ENCODE results near the gene CREBBP.

The CREBBP gene

DNA sequence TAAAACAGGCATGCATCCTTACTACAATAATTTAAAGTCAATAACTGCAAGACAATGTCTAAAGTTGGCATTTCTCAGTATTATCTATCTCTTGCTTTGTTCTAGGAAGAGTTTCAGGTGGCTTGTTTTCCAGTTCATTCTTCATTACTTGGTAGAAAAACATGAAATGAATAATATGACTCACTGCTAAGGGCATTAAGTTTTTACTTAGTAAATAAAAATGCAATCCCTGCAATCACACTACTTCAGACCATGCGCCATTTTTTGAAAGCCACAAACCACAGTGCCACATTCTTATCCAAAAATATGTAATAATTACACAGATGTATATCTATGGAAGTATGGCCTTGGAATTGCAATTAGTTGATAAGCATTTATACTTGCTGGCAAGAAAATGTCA, 55.4 kb downstream of the CREBBP start:
- DNase-seq (ENCODE audit: low read depth in 2 of 2) = no peak

DNA sequence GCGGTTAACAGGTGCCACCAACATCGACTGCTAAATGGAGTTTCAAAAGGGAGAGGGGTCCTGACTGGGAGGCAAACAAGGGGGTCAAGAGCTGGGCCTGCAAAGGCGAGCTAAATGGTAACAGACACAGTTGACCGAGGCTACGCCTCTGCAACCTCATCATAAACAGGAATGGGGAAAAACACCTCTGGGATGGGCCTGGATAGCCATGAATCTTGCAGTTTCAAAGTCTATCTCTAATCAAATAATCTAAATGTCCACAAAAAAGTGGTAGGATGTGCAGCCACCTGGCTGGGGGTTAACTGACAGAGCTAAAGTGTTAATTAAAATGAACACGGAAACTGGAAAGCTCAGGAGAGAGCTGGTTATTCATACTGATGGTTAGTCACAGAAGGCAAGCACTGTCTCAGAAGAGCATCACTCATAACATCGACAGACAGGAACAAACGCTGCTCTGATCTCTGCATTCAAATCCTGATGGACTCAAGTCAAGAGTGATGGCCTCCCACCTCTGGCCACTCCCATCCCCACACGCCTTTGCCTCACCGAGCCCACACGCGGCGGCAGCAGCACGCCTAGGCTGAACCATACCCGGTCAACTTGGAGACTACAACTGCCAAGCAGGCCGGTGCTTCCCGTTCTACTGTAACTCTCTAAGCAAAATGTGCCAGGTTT, 56.3 kb downstream of the CREBBP start:
- no peak for DNase-seq (ENCODE audit: low read depth in 2 of 2)

DNA sequence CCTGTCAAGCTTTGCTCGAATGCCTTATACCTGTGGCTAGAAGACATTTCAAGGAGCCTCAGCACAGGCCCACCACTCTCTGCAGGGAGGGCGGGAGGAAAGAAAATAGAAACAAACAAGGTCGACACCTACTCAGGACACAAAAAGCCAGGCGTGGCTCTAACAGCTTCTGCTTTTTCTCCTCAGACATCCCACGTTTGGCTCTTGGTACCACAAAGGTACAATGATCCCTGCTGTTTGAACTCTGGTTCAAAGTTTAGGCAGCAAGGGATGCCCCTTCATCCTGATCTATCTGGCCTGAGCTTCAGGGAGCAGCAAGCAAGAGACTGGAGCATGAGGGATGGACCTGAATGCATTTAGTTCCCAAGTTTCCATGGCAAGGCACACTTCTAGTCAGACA, 57.1 kb downstream of the CREBBP start:
- no peak for DNase-seq (ENCODE audit: low read depth in 2 of 2)

DNA sequence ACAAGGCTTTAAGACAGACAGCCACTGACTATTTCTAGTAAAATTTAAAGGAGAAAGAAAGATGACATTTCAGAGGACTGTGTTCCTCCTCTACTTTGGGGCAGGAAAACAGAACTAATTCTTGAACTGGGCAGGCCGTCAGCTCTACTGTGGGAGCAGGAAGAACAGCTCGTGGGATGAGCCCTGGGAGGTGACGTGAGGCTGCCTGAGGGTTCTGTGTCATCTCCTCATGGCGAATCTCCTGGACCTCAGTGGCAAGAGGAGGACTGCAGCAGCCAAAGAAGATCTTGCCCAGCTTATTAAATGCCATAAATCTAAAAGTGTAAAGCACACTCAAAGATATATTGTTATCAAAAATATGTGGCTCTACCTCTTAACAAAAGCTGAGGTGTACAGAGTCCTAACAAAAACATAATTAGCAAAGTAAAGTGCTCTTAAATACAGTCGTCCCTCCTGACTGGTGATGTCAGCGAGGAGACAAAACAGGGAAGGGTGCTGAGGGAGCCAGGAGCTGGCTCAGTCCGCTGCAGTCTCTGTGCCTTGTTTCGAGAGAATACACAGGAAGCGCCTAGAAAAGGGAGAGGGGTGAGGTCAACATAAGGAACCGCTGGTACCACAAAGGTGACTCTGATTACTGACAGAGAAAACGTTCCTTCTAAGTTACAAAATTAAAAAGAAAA, 58.0 kb downstream of the CREBBP start:
- no peak for DNase-seq (ENCODE audit: low read depth in 2 of 2)

DNA sequence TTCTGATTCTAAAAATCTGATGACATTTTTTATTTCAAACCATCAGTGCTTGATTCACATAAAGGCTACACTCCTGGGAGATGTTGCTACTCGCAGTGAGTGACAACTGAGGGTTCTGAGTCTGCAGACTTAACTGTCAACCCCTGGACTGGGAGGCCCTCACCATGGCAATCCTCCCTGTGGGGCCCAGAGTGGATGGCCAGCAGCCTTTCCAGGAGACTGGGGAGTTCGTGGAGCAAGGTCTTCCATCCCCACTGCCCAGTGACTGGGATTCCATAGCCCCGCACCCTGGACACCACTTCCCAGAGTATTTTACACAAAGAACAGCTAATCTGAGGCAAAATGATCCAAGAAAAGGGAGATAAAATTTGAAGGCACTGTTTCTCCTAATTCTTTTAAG, 59.3 kb downstream of the CREBBP start:
- no peak for DNase-seq (ENCODE audit: low read depth in 2 of 2)

DNA sequence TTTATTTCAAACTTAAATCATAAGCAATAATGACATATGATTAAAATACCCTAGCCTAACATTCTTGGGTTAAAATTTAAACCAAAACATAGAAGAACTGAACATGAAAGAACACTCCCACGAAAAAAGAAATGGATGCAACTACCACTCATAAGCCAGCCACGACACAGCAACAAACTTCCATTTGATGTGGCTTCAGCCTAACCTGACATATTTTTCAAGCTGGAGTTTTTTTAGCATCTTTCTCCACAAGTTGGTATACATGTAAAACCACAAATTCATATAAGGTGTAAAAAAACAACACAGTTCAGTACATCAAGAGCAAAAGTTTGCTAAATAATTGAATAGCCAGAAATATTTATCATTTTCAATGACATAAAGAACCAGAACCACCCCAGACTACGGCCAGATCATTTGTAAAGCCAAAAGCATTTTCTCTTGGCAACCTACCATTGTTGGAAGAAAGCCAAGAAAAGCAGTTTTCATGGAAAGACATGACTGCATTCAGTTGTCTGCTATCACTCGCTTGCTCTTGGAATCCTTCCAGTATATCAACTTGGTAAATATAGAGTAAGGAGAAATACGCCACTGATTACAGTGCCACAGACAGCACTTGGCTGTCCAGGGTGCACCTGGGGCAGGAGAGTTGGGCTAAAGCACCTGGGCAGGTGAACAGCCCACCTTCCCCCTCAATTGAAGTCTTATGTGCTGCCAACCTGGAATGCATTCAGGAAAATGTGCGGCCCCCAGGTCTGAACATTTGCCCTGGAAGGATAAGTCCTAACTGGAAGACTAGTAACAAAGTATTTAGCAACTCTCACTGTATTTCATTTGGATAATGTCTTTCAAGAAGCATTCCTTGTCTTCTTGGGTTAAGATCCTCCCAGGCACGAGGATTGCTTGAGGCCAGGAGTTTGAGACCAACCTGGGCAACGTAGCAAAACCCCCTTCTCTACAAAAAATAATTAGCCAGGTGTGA, 60.5 kb downstream of the CREBBP start:
- DNase-seq (ENCODE audit: low read depth in 2 of 2) = no peak

DNA sequence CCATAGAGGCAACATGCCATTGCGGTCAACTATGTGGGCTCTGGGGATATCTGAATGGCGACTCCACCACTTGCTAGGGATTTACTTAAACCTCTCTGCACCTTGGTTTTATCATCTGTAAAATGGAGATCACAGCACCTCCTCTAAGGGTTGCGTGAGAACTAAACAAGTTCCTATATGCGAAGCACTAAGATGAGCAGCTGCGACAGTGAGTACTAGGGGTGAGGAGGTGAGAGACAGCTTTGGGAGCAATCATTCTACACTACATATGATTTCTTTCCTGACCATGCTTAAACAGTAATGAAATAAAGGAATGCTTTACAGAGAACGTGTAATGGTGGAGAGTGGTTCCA, 61.4 kb downstream of the CREBBP start:
- no peak for DNase-seq (ENCODE audit: low read depth in 2 of 2)

DNA sequence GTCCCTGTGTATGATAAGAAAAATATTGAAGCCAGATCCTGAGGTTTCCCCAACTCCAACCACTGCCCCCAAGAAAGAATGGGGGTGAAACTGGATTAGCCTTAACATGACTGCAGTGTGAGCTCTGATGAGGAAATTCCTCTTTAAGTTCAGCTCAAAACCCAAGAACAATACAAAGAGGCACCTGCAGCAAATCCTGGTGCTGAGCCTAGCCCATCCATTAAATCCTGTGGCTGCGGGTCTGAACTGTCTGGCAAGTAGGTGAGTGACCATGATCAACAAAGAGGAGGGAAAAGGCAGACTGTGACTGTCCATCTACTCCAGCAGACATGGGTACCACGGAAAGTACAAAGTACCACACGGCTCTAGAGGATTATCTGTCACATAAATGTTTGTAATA, 64.2 kb downstream of the CREBBP start:
- no peak for DNase-seq (ENCODE audit: low read depth in 2 of 2)

DNA sequence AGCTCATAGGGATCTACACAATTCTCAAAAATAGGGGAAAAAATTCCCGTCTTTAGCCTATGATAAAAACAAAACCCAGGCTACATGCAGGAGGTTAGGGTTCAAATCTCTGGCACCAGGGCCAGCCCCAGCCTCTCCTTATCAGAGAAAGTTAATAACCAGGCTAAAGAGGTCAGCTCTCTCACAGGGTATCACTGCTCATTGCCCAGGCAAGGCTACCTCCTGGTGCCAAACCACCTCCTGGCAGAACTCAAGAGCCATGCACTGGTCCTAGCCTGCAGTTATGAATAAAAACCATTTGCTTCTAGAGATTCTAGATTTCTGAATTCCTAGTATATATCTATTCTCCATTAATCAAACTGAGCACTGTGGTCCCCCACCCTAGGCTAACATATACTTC, 65.8 kb downstream of the CREBBP start:
- no peak for DNase-seq (ENCODE audit: low read depth in 2 of 2)

DNA sequence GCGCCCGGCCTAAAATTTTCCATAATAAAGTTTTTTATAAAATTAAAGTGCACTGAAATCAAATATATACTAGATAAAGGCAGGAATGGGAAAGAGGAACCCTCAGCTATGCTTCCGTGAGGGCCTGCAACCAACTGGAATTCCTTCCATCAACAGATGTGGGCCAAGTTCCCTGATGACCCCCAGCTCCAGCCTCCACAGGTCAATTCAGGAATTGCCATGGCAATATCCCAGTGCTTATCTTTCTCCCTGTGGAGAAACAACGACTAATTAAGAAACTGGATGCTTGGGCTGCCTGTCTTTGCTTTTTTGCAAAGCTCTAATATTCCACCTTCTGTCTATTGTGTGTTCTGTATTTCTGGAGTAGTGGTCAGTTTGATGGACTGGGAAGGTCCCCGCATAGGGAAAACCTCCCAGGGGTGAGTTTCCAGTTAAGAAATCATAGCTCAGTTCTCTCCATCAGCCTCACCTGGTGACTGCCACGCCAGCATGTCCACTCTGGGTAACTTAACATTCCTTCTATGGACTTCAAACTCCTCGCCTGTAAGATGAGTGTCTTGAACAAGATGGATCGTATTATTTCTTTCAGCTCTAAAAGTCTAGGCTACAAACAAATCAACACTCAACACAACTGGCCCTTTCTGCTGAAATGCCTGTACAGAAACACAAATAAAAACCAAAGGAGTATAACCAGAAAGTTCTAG, 67.9 kb downstream of the CREBBP start:
- no peak for DNase-seq (ENCODE audit: low read depth in 2 of 2)

DNA sequence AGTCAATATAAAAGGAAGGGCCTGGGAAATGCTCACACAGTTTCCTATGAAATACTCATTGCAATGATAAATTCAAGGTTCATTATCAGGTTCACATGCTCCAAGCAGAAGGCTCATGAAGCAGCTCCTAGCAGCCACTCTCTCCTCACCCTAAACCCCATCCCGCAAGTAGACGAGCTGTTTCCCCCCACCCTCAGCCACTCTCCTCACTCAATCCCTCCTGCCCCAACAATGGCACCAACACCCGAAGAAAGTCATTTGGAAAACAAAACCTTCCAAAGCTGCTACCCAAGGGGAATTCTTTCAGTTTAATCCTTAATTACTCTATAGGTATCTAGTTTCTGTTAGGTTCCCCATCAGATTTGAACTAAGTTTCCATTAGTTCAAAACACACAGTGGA, 69.7 kb downstream of the CREBBP start:
- no peak for DNase-seq (ENCODE audit: low read depth in 2 of 2)

DNA sequence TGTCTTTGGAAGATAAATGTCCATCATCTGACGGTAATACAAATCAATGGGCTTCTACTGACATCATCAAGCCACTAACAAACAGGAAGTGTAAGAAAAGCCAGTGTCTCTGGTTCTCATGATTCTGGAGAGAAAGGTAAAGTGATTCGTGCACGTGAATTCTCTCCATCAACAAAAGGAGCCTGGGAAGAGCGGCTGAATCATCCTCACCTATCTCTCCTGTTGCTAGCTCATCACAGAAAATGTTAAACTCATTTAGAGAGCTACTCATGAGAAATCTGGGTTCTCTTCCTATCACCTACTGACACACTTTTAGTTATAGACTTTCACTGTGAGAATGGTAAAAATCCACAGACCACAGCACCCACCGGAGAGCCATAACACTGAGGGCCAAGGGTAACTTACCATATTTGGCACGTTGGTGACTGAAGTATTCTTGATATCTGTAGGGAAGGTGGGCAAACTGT, 70.3 kb downstream of the CREBBP start:
- DNase-seq (ENCODE audit: low read depth in 2 of 2) = no peak

DNA sequence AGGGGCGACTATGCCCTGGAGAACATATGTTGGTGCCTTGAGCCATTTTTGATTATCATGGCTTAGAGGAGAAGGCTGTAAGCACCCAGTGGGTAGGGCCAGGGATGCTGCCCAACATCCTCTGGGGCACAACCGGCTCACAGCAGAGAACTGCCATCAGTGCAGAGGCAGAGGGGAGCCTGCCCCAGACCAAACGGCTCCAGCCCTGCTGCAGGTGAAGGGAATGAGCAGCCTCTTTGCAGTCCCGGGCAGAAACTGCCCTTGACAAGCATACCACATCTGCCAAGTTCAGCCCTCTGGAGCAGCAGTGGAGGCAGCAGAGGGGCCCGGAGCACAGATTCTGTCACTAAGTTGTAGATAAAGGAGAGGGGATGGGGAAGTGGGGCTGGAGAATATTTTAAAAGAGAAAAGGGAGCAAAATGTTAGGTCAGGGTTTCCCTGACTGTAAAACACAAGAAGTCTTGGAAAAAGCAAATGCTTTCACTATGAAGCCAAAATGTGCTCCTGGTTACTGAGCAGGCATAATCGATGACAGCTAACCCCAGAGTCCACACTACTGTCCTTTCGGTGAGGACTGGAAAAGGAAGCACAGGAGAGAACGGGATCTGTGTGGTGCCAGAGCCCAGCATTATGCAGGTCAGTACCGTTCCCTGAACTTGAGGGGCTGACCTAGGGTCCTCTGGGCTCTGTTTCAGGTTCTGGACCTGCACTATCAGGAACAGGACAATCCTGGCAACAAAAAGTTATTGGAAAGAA, 72.0 kb downstream of the CREBBP start:
- no peak for DNase-seq (ENCODE audit: low read depth in 2 of 2)

DNA sequence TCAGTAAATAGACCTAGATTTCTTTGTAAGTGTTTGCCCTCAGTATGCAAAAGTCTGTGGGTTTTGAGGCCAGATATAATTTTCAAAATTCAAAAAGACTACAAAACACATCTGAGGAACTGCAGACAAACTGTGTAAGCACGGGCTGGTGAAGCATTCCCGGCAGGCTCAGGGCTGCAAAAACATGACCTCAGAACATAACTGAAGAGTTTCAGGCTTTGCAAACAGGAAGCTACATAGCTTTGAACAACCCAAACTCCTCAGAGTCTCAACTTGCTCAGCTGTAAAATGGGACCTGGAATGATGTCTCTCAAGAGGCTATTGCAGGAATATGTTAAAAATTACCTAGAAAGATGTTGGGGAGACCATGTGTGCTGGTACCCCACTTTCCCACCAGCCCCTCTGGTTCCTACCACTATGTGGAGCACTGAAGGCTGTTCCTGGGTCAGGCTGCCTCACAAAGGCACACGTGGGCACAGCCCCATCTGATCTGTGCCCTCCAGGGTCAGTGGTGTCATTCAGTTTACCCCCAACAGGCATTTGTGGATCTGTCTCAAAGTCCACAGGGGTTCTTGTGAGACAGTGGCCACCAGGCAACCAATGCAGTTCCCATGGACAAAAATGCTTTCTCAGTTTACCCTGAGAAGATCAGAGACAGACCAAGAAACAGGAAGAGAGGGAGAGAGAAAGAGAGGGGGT, 72.9 kb downstream of the CREBBP start:
- no peak for DNase-seq (ENCODE audit: low read depth in 2 of 2)

DNA sequence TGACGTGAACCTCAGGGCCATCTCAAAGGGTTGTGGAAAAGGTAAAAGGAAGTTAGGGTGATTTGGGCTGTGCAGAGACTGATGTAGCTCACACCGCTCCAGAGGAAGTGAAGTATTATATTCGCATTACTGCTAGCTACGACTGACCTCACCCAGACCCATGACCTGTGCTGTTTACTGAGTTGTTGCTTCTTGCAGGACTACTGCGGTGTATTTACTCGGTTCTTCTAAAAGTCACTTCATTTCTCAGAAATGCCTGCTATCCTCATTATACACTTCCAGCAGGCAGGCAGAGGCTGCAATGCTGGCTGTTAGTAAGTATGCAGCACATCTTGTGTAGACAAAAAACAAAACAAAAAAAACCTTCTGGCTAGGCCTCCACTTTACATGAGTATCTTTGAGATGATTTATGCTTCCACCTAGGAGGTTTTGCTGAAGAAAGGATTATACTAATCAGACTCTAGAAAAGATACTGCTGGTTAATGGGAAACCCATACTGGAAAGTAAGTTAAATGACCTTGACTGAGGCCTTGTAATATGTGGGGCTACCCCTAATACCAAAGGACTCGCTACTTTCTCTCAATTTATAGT, 76.0 kb downstream of the CREBBP start:
- no peak for DNase-seq (ENCODE audit: low read depth in 2 of 2)

DNA sequence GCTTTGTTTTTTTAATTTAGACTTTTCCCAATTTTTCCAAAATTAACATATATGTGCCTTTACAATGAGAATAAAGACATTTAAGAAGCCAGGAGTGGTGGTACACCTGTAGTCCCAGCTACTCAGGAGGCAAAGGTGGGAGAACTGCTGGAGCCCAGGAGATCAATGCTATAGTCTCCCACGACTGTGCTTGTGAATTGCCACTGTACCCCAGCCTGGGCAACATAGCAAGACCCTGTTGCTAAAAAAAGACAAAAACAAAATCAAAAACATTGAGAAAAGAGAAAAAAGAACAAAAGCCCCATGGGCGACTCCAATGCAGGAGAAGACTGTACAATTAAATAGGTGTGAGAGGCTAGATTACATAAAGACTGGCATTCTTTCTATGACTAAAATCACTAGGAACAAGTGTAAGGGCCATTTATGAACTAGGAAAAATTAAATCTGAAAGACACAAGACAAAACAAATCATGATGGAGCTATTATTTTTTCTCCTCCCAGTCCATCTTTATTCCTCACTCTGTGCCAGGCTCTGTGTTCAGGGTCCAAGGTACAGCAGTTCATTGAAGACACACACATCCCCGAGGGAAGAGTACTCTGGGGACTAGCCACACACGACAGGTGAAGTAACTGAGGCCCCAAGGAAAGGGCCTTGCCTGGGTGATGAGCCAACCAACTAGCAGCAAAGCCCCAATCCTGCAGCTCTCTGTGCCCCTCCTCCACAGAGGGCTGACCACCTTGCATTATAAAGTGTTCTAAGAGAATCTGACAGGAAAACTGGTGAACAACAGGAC, 79.8 kb downstream of the CREBBP start:
- DNase-seq (ENCODE audit: low read depth in 2 of 2) = no peak

DNA sequence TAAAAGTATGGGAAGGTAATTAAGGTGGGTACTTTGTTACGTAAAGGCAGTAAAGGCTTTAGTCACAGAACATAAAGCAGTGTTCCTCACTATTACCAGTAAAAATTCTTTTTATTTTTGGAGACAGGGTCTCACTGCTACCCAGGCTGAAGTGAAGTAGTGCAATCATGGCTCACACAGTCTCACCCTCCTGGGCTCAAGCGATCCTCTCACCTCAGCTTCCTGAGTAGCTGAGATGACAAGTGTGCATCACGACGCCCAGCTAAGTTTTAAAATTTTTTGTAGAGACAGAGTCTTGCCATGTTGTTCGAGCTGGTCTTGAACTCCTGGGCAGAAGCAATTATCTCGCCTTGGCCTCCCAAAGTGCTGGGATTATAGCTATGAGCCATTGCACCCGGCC, 80.5 kb downstream of the CREBBP start:
- DNase-seq (ENCODE audit: low read depth in 2 of 2) = no peak

DNA sequence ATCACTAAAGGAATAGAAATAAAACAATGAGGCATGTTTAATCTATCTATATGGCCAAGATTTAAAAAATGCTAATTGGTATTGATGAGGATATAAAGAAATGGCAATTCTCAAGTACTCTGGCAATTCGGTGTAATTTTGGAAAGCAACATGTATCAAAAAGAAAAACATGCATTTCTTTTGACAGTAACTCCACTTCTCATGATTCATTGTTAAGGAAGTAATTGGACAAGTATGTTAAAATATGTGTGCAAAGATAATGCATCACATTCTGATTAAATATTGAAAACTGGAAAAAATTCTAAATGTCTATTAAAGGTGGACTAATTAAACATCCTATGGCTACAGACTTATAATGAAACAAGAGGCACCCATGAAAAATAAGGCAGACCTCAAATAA, 81.2 kb downstream of the CREBBP start:
- no peak for DNase-seq (ENCODE audit: low read depth in 2 of 2)

DNA sequence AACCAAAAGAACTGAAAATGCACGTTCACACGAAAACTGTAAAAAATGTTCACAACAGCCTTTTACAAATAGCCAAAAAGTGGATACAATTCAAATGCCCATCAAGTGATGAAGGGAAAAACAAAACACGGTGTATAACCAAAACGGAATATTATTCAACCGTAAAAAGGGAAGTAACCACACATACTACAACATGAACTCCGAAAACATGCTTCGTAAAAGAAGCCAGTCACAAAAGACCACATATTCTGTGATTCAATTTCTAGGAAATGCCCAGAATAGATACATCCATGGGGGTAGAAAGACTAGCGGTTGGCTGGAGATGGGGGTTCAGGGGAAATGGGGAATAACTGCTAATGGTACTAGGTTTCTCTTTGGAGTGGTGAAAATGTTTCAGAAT, 81.7 kb downstream of the CREBBP start:
- no peak for DNase-seq (ENCODE audit: low read depth in 2 of 2)

All from stimulated activated CD8-positive, alpha-beta memory T cell treated with anti-CD3 and anti-CD28 coated beads, Interleukin-7, amount 100 ng/mL, for 4 hours (primary cell).